RWPE2 (cell line): ENCODE results near the gene SLCO3A1.

Experiments used
- ATAC-seq: fragments of 200-7000 bp; cut with Tn5 transposase; 3 replicates; pipeline ENCODE4 v1.9.1; 2021; ENCODE audit warnings: low read depth
- DNase-seq: peaks from one replicate; pipeline ENCODE4 v3.0.0-alpha.2; 2020; ENCODE audit warnings: low spot score
- H3K27ac ChIP-seq: fragments of 450-650 bp; 2 replicates; pipeline ENCODE4 v1.5.1; 2017; ENCODE audit warnings: mild to moderate bottlenecking; ENCODE audit not compliant: poor library complexity, severe bottlenecking
- H3K27me3 ChIP-seq: fragments of 250-450 bp; sonication (Bioruptor Pico); 2 replicates; pipeline ENCODE4 v1.5.1; 2021; ENCODE audit warnings: mild to moderate bottlenecking, moderate library complexity; ENCODE audit not compliant: insufficient read depth, poor library complexity, severe bottlenecking
- H3K36me3 ChIP-seq: fragments of 250-450 bp; sonication (Bioruptor Pico); 2 replicates; pipeline ENCODE4 v1.5.1; 2020; ENCODE audit warnings: low read depth, mild to moderate bottlenecking, moderate library complexity
- H3K4me1 ChIP-seq: fragments of 250-450 bp; sonication (Bioruptor Pico); 2 replicates; pipeline ENCODE4 v1.5.1; 2021; ENCODE audit warnings: mild to moderate bottlenecking, moderate library complexity; ENCODE audit not compliant: insufficient read depth, poor library complexity, severe bottlenecking
- H3K4me3 ChIP-seq: fragments of 250-450 bp; sonication (Bioruptor Pico); 2 replicates; pipeline ENCODE4 v1.5.1; 2021; ENCODE audit warnings: mild to moderate bottlenecking, moderate library complexity; ENCODE audit not compliant: severe bottlenecking
- H3K9me3 ChIP-seq: fragments of 250-450 bp; sonication (Bioruptor Pico); 2 replicates; pipeline ENCODE4 v1.5.1; 2021; ENCODE audit warnings: mild to moderate bottlenecking, moderate library complexity; ENCODE audit not compliant: severe bottlenecking
- TF ChIP-seq, protein P1 (sequence below): fragments of 450-650 bp; IDR thresholded peaks from one replicate; pipeline ENCODE4 v1.5.1; 2017; ENCODE audit warnings: mild to moderate bottlenecking, moderate library complexity; ENCODE audit not compliant: poor library complexity, severe bottlenecking

The SLCO3A1 gene

DNA sequence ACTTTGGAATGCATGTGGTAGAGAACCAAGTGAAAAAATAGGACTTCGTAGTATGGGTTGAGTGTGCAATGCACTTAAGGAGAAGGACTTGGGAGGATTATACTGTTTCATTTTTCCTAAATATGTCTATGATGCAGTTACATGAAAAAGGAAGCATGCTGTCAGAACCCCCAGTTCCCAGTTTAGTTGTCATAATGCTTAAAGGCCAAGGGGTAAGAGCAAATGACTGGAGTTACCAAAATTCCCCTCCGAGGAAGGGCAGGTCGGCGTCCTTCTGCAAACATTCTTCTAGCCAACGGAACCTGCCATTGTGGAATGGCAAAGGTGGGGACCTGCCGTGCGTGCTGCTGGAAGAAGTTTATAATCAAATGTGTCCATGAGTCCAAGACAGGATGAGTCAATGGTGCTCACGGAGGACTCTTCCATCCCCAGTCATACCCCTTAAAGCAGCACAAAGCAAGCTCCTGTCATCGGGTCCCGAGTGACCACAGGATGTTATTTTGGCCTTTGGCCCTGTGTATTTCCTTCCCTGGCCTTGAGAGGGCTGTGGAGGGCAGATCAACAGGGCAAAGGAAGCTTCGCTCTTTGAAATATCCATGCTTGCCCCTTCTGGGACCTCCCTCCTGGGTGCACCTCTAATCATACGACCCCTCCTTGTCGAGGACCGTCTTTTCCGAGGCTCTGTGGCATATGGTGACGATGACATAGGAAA, 93.2 kb downstream of the SLCO3A1 start:
- H3K27ac ChIP-seq: peak overlapping the region; percentile 90
- H3K36me3 ChIP-seq: no peaks in the 10 kb centered on the region
- ATAC-seq (no peak), DNase-seq (no peak)
- peaks cover 59% of the 10 kb centered on the region for H3K4me1 ChIP-seq
- TF ChIP-seq, protein P1, sequence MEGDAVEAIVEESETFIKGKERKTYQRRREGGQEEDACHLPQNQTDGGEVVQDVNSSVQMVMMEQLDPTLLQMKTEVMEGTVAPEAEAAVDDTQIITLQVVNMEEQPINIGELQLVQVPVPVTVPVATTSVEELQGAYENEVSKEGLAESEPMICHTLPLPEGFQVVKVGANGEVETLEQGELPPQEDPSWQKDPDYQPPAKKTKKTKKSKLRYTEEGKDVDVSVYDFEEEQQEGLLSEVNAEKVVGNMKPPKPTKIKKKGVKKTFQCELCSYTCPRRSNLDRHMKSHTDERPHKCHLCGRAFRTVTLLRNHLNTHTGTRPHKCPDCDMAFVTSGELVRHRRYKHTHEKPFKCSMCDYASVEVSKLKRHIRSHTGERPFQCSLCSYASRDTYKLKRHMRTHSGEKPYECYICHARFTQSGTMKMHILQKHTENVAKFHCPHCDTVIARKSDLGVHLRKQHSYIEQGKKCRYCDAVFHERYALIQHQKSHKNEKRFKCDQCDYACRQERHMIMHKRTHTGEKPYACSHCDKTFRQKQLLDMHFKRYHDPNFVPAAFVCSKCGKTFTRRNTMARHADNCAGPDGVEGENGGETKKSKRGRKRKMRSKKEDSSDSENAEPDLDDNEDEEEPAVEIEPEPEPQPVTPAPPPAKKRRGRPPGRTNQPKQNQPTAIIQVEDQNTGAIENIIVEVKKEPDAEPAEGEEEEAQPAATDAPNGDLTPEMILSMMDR: no peak
- no peak overlapping the region for H3K4me3 ChIP-seq
- no peaks in the 10 kb centered on the region for H3K27me3 ChIP-seq
- no peaks in the 10 kb centered on the region for H3K9me3 ChIP-seq

DNA sequence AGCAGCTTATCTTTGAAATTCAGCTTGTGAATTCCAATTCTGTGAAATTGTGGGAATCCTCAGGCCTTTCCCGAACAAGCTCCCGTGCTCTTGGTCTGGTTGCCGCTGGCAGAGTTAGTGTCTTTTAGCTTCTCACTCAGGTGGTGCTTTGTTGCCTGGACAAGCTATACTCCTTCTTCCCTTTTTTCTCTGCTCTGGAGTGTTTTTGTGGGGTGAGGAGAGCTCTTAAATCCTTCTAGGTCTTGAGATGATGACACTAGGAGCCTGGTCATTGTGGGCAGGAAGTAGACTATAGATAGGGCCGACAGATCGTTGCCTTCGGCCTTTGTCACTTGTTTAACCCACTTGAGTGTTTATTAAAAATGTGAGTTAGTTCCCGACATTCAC, 93.8 kb downstream of the SLCO3A1 start:
- Histone ChIP-seq H3K27ac (peak overlapping the region; percentile 90), H3K27me3 (no peaks in the 10 kb centered on the region), H3K4me3 (no peak overlapping the region), H3K36me3 (no peaks in the 10 kb centered on the region), H3K4me1 (peaks cover 59% of the 10 kb centered on the region), H3K9me3 (no peaks in the 10 kb centered on the region)
- TF ChIP-seq, protein P1: no peak
- DNase-seq: no peak
- ATAC-seq: no peak

DNA sequence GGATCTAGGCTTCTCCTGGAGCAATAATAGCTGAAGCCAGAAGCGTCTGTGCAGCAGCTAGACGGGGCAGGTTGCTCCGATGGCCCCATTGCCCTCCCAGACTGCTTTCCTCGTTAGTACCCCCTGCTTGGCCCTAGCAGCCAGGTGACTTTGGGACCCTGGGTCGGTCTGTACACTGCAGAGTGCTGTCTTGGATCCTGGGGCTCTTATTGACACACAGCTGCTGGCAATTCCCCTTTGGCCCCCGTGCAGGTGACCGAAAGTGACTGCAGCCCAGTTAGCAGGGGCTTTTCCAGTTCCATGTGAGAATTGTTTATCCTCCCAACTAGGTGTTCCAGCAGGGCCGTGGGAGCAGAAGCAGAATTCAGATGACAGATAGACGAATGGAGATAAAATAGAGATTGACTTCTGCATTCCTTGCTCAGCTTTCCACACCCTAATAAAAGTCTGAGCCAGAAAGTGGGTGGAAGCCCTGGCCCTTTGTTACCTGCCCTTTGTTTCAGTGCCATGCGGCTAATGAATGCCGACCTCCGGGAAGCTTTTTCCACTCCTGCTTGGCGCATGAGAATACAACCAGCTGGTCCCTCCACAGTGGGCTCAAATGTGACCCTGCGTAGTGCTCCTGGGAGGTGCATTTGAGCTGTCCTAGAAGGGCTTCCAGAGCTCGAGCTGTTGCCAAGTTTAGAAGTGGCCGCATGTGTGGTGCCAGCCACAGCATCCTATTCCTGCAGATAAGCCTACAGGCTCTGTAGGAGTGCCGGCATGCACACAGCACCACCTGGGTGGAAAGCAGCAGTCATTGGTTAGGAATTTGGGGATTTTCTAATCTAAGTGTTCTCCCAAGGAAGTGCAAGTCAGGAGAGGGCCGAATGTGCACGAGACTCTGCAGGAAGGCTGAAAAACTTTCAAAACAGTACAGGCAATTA, 94.4 kb downstream of the SLCO3A1 start:
- TF ChIP-seq, protein P1: peak; percentile 24
- DNase-seq (peak; percentile 93), ATAC-seq (peak; percentile 92)
- Histone ChIP-seq H3K4me3 (no peak overlapping the region), H3K27me3 (no peaks in the 10 kb centered on the region), H3K9me3 (no peaks in the 10 kb centered on the region), H3K4me1 (peaks cover 59% of the 10 kb centered on the region), H3K27ac (peak overlapping the region; percentile 90), H3K36me3 (no peaks in the 10 kb centered on the region)

DNA sequence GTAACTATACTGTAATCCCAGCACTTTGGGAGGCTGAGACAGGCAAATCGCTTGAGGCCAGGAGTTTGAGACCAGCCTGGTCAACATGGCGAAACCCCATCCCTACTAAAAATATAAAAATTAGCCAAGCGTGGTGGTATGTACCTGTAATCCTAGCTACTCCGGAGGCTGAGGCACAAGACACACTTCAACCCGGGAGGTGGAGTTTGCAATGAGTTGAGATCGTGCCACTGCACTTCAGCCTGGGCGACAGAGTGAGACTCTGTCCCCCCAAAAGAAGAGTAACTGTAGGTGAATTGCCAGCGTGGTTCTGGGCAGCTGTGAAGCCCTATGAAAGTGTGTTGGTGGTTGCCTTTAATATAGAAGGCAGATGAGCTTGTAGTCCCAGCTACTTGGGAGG, 95.9 kb downstream of the SLCO3A1 start:
- Histone ChIP-seq H3K27ac (peak overlapping the region; percentile 90), H3K27me3 (no peaks in the 10 kb centered on the region), H3K9me3 (no peaks in the 10 kb centered on the region), H3K4me1 (peaks cover 66% of the 10 kb centered on the region), H3K4me3 (no peak overlapping the region), H3K36me3 (no peaks in the 10 kb centered on the region)
- no peak for ATAC-seq
- no peak for DNase-seq
- TF ChIP-seq, protein P1: no peak
